Naive thymus-derived CD8-positive, alpha-beta T cell (primary cell): ENCODE results near the gene MXRA7. TPM values are rescaled to one million over a fixed set of nuclear protein-coding genes. Genes with fewer than 3 reads are reported as not detected.

Experiments
- ATAC-seq, 2 donors: fragments of 150-1000 bp; cut with Tn5 transposase in 1 of 2; sonication (Bioruptor Pico), chemical (Tn5 transposase) in 1 of 2; 1 replicate in 1 of 2; 2 replicates in 1 of 2; pipeline ENCODE4 v1.10.0; 2021; ENCODE audit warnings: mild to moderate bottlenecking in 2 of 2, moderate library complexity in 2 of 2
- POLR2A ChIA-PET: fragments of 350-600 bp; sonication (Branson Sonifier 250); formaldehyde crosslinking; loops from one replicate; lab custom pipeline; 2021; ENCODE audit warnings: antibody characterized with exemption; lab: Charles Lee
- DNase-seq, 10 donors: peaks; one replicate each; pipeline versions ENCODE4 v3.0.0 to v3.0.0-alpha.2; 2020 to 2022
- H3K27ac Mint-ChIP-seq, 10 donors: one replicate each; pipeline ENCODE4 v1.8.0; 2020 to 2022; ENCODE audit warnings: mild to moderate bottlenecking in 10 of 10, mixed read lengths in 10 of 10, moderate library complexity in 4 of 10, inconsistent platforms in 1 of 10
- H3K27me3 Mint-ChIP-seq, 5 donors: one replicate each; pipeline ENCODE4 v1.8.0; 2021 to 2022; ENCODE audit warnings: mixed read lengths in 5 of 5
- H3K36me3 Mint-ChIP-seq, 3 donors: one replicate each; pipeline ENCODE4 v1.8.0; 2020 to 2022; ENCODE audit warnings: mixed read lengths in 3 of 3, mild to moderate bottlenecking in 2 of 3, inconsistent platforms in 1 of 3
- H3K4me1 Mint-ChIP-seq, 4 donors: one replicate each; pipeline ENCODE4 v1.8.0; 2021 to 2022; ENCODE audit warnings: mixed read lengths in 4 of 4
- H3K4me3 Mint-ChIP-seq, 10 donors: one replicate each; pipeline ENCODE4 v1.8.0; 2020 to 2022; ENCODE audit warnings: mild to moderate bottlenecking in 10 of 10, mixed read lengths in 10 of 10, moderate library complexity in 6 of 10, inconsistent platforms in 1 of 10
- H3K9me3 Mint-ChIP-seq, 9 donors: one replicate each; pipeline ENCODE4 v1.8.0; 2020 to 2022; ENCODE audit warnings: mixed read lengths in 9 of 9, mild to moderate bottlenecking in 3 of 9, inconsistent platforms in 1 of 9, moderate library complexity in 1 of 9
- polyA plus RNA-seq, 3 donors: library from polyadenylated mRNA; unstranded; fragments of 300-500 nt; fragmentation: Illumina TruSeq; gene quantifications; one replicate each; pipeline ENCODE4 v1.2.3, GENCODE V29; 2021
- total RNA-seq, 8 experiments: library from RNA in 2 of 8; stranded (reverse) in 2 of 8; gene quantifications; one replicate each; pipeline ENCODE4 v1.2.3 and lab custom pipeline; 2021 to 2026

The MXRA7 gene
- total and polyA plus RNA-seq, 5 experiments from 2014 or later, result 2.2 to 25.3 (median 13.9) TPM

- Mint-ChIP-seq H3K4me3 (no peak overlapping the region), H3K36me3 (no peaks in the 10 kb centered on the region), H3K9me3 (no peaks in the 10 kb centered on the region), H3K27me3 (no peaks in the 10 kb centered on the region), H3K27ac (peak overlapping the region in 1 of 10 donors; percentile 13), H3K4me1 (peaks cover 5 to 20% (median 11%) of the 10 kb centered on the region in 4 donors)
- POLR2A ChIA-PET, result interaction anchor here (1.1 kb wide), 1 partner anchor 125 kb away, joined by 3 read pairs; no protein-coding TSS in a partner anchor
- DNase-seq (no peak), ATAC-seq (no peak)
Observed at GRCh38 chr17:76679239-76679638, 31.5 kb downstream of the MXRA7 start.

- POLR2A ChIA-PET, result interaction anchor here (0.9 to 2.8 kb wide), 3 partner anchors 9 to 163 kb away, joined by 3 to 11 read pairs (median 3); no protein-coding TSS in a partner anchor
- ATAC-seq, result peak; percentile 81
Observed at GRCh38 chr17:76678330-76678729, 32.4 kb downstream of the MXRA7 start.

GRCh38 chr17:76677406-76677805 is 33.4 kb downstream of the MXRA7 start:
- no peaks in the 10 kb centered on the region for H3K9me3 Mint-ChIP-seq
- no peaks in the 10 kb centered on the region for H3K27me3 Mint-ChIP-seq
- ATAC-seq, result no peak
- no peaks in the 10 kb centered on the region for H3K36me3 Mint-ChIP-seq
- H3K27ac Mint-ChIP-seq, result no peak overlapping the region
- peaks cover 7 to 39% (median 27%) of the 10 kb centered on the region in 4 donors for H3K4me1 Mint-ChIP-seq
- POLR2A ChIA-PET, result interaction anchor here (0.9 to 2.8 kb wide), 3 partner anchors 9 to 120 kb away, joined by 3 to 11 read pairs (median 5); no protein-coding TSS in a partner anchor
- DNase-seq, result no peak
- no peak overlapping the region for H3K4me3 Mint-ChIP-seq

More at GRCh38 chr17:76678330-76678729, 32.4 kb downstream of the MXRA7 start:
- no peak overlapping the region for H3K4me3 Mint-ChIP-seq
- H3K4me1 Mint-ChIP-seq, result peaks cover 5 to 29% (median 18%) of the 10 kb centered on the region in 4 donors
- no peak overlapping the region for H3K27ac Mint-ChIP-seq
- no peaks in the 10 kb centered on the region for H3K36me3 Mint-ChIP-seq
- peak in 8 of 10 donors; percentile 7 to 47 (median 33) for DNase-seq
- no peaks in the 10 kb centered on the region for H3K27me3 Mint-ChIP-seq
- no peaks in the 10 kb centered on the region for H3K9me3 Mint-ChIP-seq

- H3K27me3 Mint-ChIP-seq, result no peaks in the 10 kb centered on the region
- H3K27ac Mint-ChIP-seq, result no peak overlapping the region
- H3K4me3 Mint-ChIP-seq, result no peak overlapping the region
- POLR2A ChIA-PET, result interaction anchor here (2.8 kb wide), 1 partner anchor 119 kb away, joined by 11 read pairs; no protein-coding TSS in a partner anchor
- no peak for ATAC-seq
- no peaks in the 10 kb centered on the region for H3K9me3 Mint-ChIP-seq
- DNase-seq, result no peak
- no peaks in the 10 kb centered on the region for H3K36me3 Mint-ChIP-seq
- peaks cover 7 to 44% (median 30%) of the 10 kb centered on the region in 4 donors for H3K4me1 Mint-ChIP-seq
Observed at GRCh38 chr17:76676629-76677028, 34.1 kb downstream of the MXRA7 start.

- DNase-seq (no peak), ATAC-seq (no peak)
- Mint-ChIP-seq H3K9me3 (no peaks in the 10 kb centered on the region), H3K36me3 (no peaks in the 10 kb centered on the region), H3K27ac (peak overlapping the region in 4 of 10 donors; percentile 28 to 68 (median 54)), H3K4me1 (peaks cover 14 to 46% (median 33%) of the 10 kb centered on the region in 4 donors), H3K4me3 (no peak overlapping the region), H3K27me3 (no peaks in the 10 kb centered on the region)
- POLR2A ChIA-PET, result interaction anchor here (1.7 kb wide), 1 partner anchor 118 kb away, joined by 4 read pairs; no protein-coding TSS in a partner anchor
Observed at GRCh38 chr17:76675648-76676047, 35.1 kb downstream of the MXRA7 start.

GRCh38 chr17:76674600-76674999 is 36.2 kb downstream of the MXRA7 start:
- H3K36me3 Mint-ChIP-seq, result no peaks in the 10 kb centered on the region
- no peaks in the 10 kb centered on the region for H3K9me3 Mint-ChIP-seq
- H3K4me3 Mint-ChIP-seq, result no peak overlapping the region
- no peaks in the 10 kb centered on the region for H3K27me3 Mint-ChIP-seq
- DNase-seq (no peak), ATAC-seq (no peak)
- POLR2A ChIA-PET, result interaction anchor here (1.7 kb wide), 1 partner anchor 116 kb away, joined by 4 read pairs; no protein-coding TSS in a partner anchor
- H3K27ac Mint-ChIP-seq, result peak overlapping the region in 1 of 10 donors; percentile 35
- peaks cover 20 to 51% (median 42%) of the 10 kb centered on the region in 4 donors for H3K4me1 Mint-ChIP-seq

GRCh38 chr17:76673729-76674128 is 37.0 kb downstream of the MXRA7 start:
- no peaks in the 10 kb centered on the region for H3K9me3 Mint-ChIP-seq
- peaks cover 20 to 54% (median 42%) of the 10 kb centered on the region in 4 donors for H3K4me1 Mint-ChIP-seq
- ATAC-seq (no peak), DNase-seq (no peak)
- H3K36me3 Mint-ChIP-seq, result no peaks in the 10 kb centered on the region
- no peaks in the 10 kb centered on the region for H3K27me3 Mint-ChIP-seq
- H3K27ac Mint-ChIP-seq, result peak overlapping the region; percentile 63 to 99 (median 98)
- POLR2A ChIA-PET, result interaction anchor here (0.7 to 3.6 kb wide), 3 partner anchors 8 to 1019 kb away, joined by 3 to 26 read pairs (median 4); no protein-coding TSS in a partner anchor
- H3K4me3 Mint-ChIP-seq, result peak overlapping the region in 7 of 10 donors; percentile 10 to 97 (median 91)

- POLR2A ChIA-PET, result interaction anchor here (2.1 to 3.6 kb wide), 2 partner anchors 9 to 115 kb away, joined by 17 to 26 read pairs; no protein-coding TSS in a partner anchor
- no peak for DNase-seq
Observed at GRCh38 chr17:76672892-76673291, 37.9 kb downstream of the MXRA7 start.

GRCh38 chr17:76672270-76672851 is 38.4 kb downstream of the MXRA7 start:
- DNase-seq, result peak in 1 of 10 donors; percentile 9
- no peaks in the 10 kb centered on the region for H3K9me3 Mint-ChIP-seq
- peaks cover 20 to 54% (median 42%) of the 10 kb centered on the region in 4 donors for H3K4me1 Mint-ChIP-seq
- H3K27ac Mint-ChIP-seq, result peak overlapping the region; percentile 95 to 99 (median 98)
- no peaks in the 10 kb centered on the region for H3K36me3 Mint-ChIP-seq
- POLR2A ChIA-PET, result interaction anchor here (0.6 to 3.6 kb wide), 20 partner anchors 9 to 468 kb away, joined by 3 to 26 read pairs (median 4); partner anchors contain the start of genes JMJD6, METTL23, MFSD11 and PRCD
- H3K27me3 Mint-ChIP-seq, result peaks cover 0 to 1% (median 0%) of the 10 kb centered on the region in 5 donors
- ATAC-seq, result no peak
- peak overlapping the region; percentile 86 to 97 (median 93) for H3K4me3 Mint-ChIP-seq

More at GRCh38 chr17:76672892-76673291, 37.9 kb downstream of the MXRA7 start:
- H3K36me3 Mint-ChIP-seq, result no peaks in the 10 kb centered on the region
- H3K27me3 Mint-ChIP-seq, result peaks cover 0 to 1% (median 0%) of the 10 kb centered on the region in 5 donors
- H3K4me3 Mint-ChIP-seq, result peak overlapping the region; percentile 86 to 97 (median 93)
- peak overlapping the region; percentile 95 to 99 (median 98) for H3K27ac Mint-ChIP-seq
- no peak for ATAC-seq
- no peaks in the 10 kb centered on the region for H3K9me3 Mint-ChIP-seq
- H3K4me1 Mint-ChIP-seq, result peaks cover 20 to 54% (median 42%) of the 10 kb centered on the region in 4 donors

- DNase-seq (no peak), ATAC-seq (no peak)
- H3K27me3 Mint-ChIP-seq, result peaks cover 0 to 1% (median 0%) of the 10 kb centered on the region in 5 donors
- POLR2A ChIA-PET, result interaction anchor here (0.6 to 3.6 kb wide), 24 partner anchors 9 to 469 kb away, joined by 3 to 26 read pairs (median 4); partner anchors contain the start of genes JMJD6, METTL23, MFSD11 and PRCD
- H3K9me3 Mint-ChIP-seq, result no peaks in the 10 kb centered on the region
- H3K4me1 Mint-ChIP-seq, result peaks cover 20 to 54% (median 42%) of the 10 kb centered on the region in 4 donors
- H3K4me3 Mint-ChIP-seq, result peak overlapping the region; percentile 86 to 97 (median 93)
- H3K27ac Mint-ChIP-seq, result peak overlapping the region; percentile 95 to 99 (median 98)
- H3K36me3 Mint-ChIP-seq, result no peaks in the 10 kb centered on the region
Observed at GRCh38 chr17:76671912-76672262, 38.9 kb downstream of the MXRA7 start.

- DNase-seq (peak; percentile 92 to 100 (median 98)), ATAC-seq (peak; percentile 95 to 98)
- POLR2A ChIA-PET, result interaction anchor here (0.6 to 3.6 kb wide), 30 partner anchors 8 to 504 kb away, joined by 3 to 26 read pairs (median 4); partner anchors contain the start of genes JMJD6, METTL23, MFSD11 and PRCD
- H3K4me3 Mint-ChIP-seq, result peak overlapping the region; percentile 86 to 97 (median 93)
- H3K36me3 Mint-ChIP-seq, result no peaks in the 10 kb centered on the region
- H3K4me1 Mint-ChIP-seq, result peaks cover 20 to 54% (median 42%) of the 10 kb centered on the region in 4 donors
- H3K9me3 Mint-ChIP-seq, result no peaks in the 10 kb centered on the region
- H3K27ac Mint-ChIP-seq, result peak overlapping the region; percentile 95 to 99 (median 98)
- peaks cover 0 to 1% (median 0%) of the 10 kb centered on the region in 5 donors for H3K27me3 Mint-ChIP-seq
Observed at GRCh38 chr17:76671123-76671911, 39.4 kb downstream of the MXRA7 start.

- peak overlapping the region; percentile 95 to 99 (median 98) for H3K27ac Mint-ChIP-seq
- DNase-seq (no peak), ATAC-seq (peak in 1 of 2 donors; percentile 16)
- H3K4me3 Mint-ChIP-seq, result peak overlapping the region; percentile 86 to 97 (median 93)
- no peaks in the 10 kb centered on the region for H3K9me3 Mint-ChIP-seq
- H3K27me3 Mint-ChIP-seq, result peaks cover 0 to 1% (median 0%) of the 10 kb centered on the region in 5 donors
- POLR2A ChIA-PET, result interaction anchor here (0.6 to 3.6 kb wide), 18 partner anchors 10 to 505 kb away, joined by 3 to 26 read pairs (median 4); partner anchors contain the start of genes JMJD6, METTL23, MFSD11 and SEC14L1
- H3K36me3 Mint-ChIP-seq, result no peaks in the 10 kb centered on the region
- H3K4me1 Mint-ChIP-seq, result peaks cover 20 to 54% (median 42%) of the 10 kb centered on the region in 4 donors
Observed at GRCh38 chr17:76670718-76671122, 40.0 kb downstream of the MXRA7 start.
